ENCODE results near the gene GLRX5. TPM values are rescaled to one million over a fixed set of nuclear protein-coding genes. Genes with fewer than 3 reads are reported as not detected.

GLRX5 gene
- total RNA-seq, 4 donors from 2014 or later, result 19.8 to 42.1 (median 33.7) TPM

DNA sequence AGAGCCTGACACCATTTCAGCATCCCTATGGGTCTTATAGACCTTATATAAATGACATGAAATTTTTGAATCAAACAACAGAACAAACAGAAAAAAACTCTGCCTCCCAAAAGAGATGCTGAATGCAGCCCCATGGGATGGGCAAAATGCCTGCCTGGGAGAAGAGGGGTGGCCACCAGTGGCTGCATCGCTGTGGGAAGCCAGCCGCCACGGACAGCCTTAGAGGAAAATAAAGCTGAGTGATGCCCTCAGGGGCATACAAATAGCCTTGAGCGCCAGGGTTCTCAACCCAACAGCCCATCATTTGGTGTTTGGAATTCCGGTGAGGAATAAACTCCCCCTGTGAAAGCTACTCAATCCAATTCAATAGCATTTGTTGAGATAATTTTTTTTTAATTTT is 41.3 kb upstream of the GLRX5 start:
- 86% methylated on average over 5 of the region's 5 CpGs for WGBS
- Histone ChIP-seq H3K36me3 (no peaks in the 10 kb centered on the region), H3K4me1 (peaks cover 70% of the 10 kb centered on the region), H3K4me3 (no peak overlapping the region), H3K9me3 (no peaks in the 10 kb centered on the region), H3K27me3 (no peaks in the 10 kb centered on the region), H3K27ac (no peak overlapping the region)
- no peak for DNase-seq (ENCODE audit: low spot score in 2 of 2)
- TF ChIP-seq EP300 (IDR thresholded peaks at IDR 0.05) (no peak), POLR2AphosphoS5 (IDR thresholded peaks at IDR 0.05) (no peak), POLR2A (IDR thresholded peaks at IDR 0.05) (no peak)
- TF ChIP-seq, protein P1, sequence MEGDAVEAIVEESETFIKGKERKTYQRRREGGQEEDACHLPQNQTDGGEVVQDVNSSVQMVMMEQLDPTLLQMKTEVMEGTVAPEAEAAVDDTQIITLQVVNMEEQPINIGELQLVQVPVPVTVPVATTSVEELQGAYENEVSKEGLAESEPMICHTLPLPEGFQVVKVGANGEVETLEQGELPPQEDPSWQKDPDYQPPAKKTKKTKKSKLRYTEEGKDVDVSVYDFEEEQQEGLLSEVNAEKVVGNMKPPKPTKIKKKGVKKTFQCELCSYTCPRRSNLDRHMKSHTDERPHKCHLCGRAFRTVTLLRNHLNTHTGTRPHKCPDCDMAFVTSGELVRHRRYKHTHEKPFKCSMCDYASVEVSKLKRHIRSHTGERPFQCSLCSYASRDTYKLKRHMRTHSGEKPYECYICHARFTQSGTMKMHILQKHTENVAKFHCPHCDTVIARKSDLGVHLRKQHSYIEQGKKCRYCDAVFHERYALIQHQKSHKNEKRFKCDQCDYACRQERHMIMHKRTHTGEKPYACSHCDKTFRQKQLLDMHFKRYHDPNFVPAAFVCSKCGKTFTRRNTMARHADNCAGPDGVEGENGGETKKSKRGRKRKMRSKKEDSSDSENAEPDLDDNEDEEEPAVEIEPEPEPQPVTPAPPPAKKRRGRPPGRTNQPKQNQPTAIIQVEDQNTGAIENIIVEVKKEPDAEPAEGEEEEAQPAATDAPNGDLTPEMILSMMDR (IDR thresholded peaks at IDR 0.05), result no peak

GRCh38 chr14:95493976-95494375 is 40.9 kb upstream of the GLRX5 start:
- TF ChIP-seq POLR2A (IDR thresholded peaks at IDR 0.05) (no peak), POLR2AphosphoS5 (IDR thresholded peaks at IDR 0.05) (no peak), EP300 (IDR thresholded peaks at IDR 0.05) (no peak)
- TF ChIP-seq, protein P1 (IDR thresholded peaks at IDR 0.05), result no peak
- no peak overlapping the region for H3K4me3 ChIP-seq
- WGBS, result 90% methylated on average over 4 of the region's 4 CpGs
- no peak overlapping the region for H3K27ac ChIP-seq
- H3K36me3 ChIP-seq, result no peaks in the 10 kb centered on the region
- peaks cover 70% of the 10 kb centered on the region for H3K4me1 ChIP-seq
- DNase-seq (ENCODE audit: low spot score in 2 of 2), result no peak
- H3K9me3 ChIP-seq, result no peaks in the 10 kb centered on the region
- H3K27me3 ChIP-seq, result no peaks in the 10 kb centered on the region

- Histone ChIP-seq H3K27me3 (no peaks in the 10 kb centered on the region), H3K4me3 (no peak overlapping the region), H3K9me3 (no peaks in the 10 kb centered on the region), H3K4me1 (peaks cover 70% of the 10 kb centered on the region), H3K36me3 (no peaks in the 10 kb centered on the region), H3K27ac (no peak overlapping the region)
- DNase-seq (ENCODE audit: low spot score in 2 of 2), result no peak
- 99% methylated on average over 4 of the region's 4 CpGs for WGBS
- TF ChIP-seq EP300 (IDR thresholded peaks at IDR 0.05), result no peak
- TF ChIP-seq, protein P1 (IDR thresholded peaks at IDR 0.05), result no peak
- TF ChIP-seq POLR2AphosphoS5 (IDR thresholded peaks at IDR 0.05), result no peak
- no peak for TF ChIP-seq POLR2A (IDR thresholded peaks at IDR 0.05)
Measured at GRCh38 chr14:95494456-95494855, 40.4 kb upstream of the GLRX5 start.

DNA sequence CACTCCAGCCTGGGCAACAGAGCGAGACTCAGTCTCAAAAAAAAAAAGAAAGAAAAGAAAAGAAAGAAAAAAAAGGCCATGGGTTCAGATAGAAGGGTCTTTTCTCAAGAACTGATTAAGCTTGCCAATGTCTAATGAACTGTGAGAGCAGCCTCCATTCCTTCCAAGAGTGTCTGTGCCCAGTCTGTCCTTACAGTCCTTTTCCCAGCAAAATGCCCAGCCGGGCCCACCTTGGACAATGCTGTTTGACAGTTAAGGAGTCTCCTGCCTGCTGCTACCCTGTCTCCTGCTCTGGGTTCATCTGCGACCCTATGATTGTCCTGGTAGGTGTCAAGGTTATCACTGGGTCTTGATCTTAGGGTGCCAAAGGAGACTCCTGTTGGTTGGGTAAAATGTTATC is 39.8 kb upstream of the GLRX5 start:
- Histone ChIP-seq H3K27ac (peak overlapping the region; percentile 65), H3K27me3 (no peaks in the 10 kb centered on the region), H3K4me1 (peaks cover 70% of the 10 kb centered on the region), H3K4me3 (no peak overlapping the region), H3K36me3 (no peaks in the 10 kb centered on the region), H3K9me3 (no peaks in the 10 kb centered on the region)
- DNase-seq (ENCODE audit: low spot score in 2 of 2), result no peak
- WGBS, result 95% methylated on average over 3 of the region's 3 CpGs
- TF ChIP-seq, protein P1 (IDR thresholded peaks at IDR 0.05), result no peak
- TF ChIP-seq EP300 (IDR thresholded peaks at IDR 0.05) (no peak), POLR2A (IDR thresholded peaks at IDR 0.05) (no peak), POLR2AphosphoS5 (IDR thresholded peaks at IDR 0.05) (no peak)

DNA sequence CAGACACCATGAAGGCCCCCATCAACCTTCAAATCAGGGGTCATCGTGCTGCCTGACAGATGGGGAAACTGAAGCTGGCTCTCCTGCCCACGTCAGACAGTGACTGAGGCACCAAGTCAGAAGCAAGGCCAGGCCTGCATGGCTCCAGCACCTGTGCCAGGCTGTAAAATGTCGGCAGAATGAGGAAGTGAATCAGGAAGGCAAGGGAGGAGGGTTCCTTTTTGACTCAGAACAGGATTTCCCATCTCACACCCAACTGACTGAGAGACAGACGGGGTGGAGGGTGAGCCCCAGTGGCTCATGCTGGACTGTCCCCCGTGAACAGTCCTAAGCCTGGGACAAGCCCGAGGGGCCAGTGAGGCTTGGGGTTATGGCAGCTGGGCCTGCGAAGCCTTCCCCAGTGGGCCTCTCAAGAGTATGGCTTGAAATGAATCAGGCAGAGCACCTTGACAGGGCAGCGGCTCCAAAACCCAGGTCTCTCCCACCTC is 39.3 kb upstream of the GLRX5 start:
- peak overlapping the region; percentile 65 for H3K27ac ChIP-seq
- no peaks in the 10 kb centered on the region for H3K9me3 ChIP-seq
- no peaks in the 10 kb centered on the region for H3K36me3 ChIP-seq
- DNase-seq (ENCODE audit: low spot score in 2 of 2), result no peak
- peaks cover 70% of the 10 kb centered on the region for H3K4me1 ChIP-seq
- H3K4me3 ChIP-seq, result no peak overlapping the region
- TF ChIP-seq, protein P1 (IDR thresholded peaks at IDR 0.05), result no peak
- no peak for TF ChIP-seq EP300 (IDR thresholded peaks at IDR 0.05)
- TF ChIP-seq POLR2AphosphoS5 (IDR thresholded peaks at IDR 0.05), result no peak
- no peak for TF ChIP-seq POLR2A (IDR thresholded peaks at IDR 0.05)
- 49% methylated on average over 7 of the region's 8 CpGs for WGBS
- no peaks in the 10 kb centered on the region for H3K27me3 ChIP-seq
